Panc1 (cell line): Measurements from ENCODE around the gene EXOC3L1. TPM values are rescaled to one million over a fixed set of nuclear protein-coding genes. Genes with fewer than 3 reads are reported as not detected.

Experiments used
- ATAC-seq: fragments of 200-7000 bp; cut with Tn5 transposase; 2 replicates; pipeline ENCODE4 v1.9.1; 2020; ENCODE audit warnings: mild to moderate bottlenecking, moderate library complexity
- BruUV-seq: library from RNA; stranded (reverse); fragments of 400-500 nt; replicated peaks from 2 replicates; lab custom pipeline; 2021; lab: Mats Ljungman, UMichigan
- CTCF ChIA-PET: fragments of 300-600 bp; sonication (Branson Sonifier 250); formaldehyde crosslinking; loops from one replicate; lab custom pipeline; 2022; ENCODE audit warnings: antibody characterized with exemption; lab: Charles Lee
- POLR2A ChIA-PET: fragments of 300-600 bp; sonication (Branson Sonifier 250); formaldehyde crosslinking; loops from one replicate; lab custom pipeline; 2022; ENCODE audit warnings: antibody characterized with exemption; lab: Charles Lee
- DNase-seq: peaks from one replicate; pipeline ENCODE4 v3.0.0-alpha.2; 2010; ENCODE audit warnings: low read depth, low spot score
- H3K27ac ChIP-seq: 2 replicates; pipeline ENCODE4 v1.5.1; 2011; ENCODE audit warnings: mild to moderate bottlenecking, low read length, inconsistent platforms
- H3K27me3 ChIP-seq: fragments of 200-500 bp; sonication (Bioruptor generic); 2 replicates; pipeline ENCODE4 v1.6.0; 2014; ENCODE audit warnings: low read length, inconsistent platforms; ENCODE audit not compliant: control insufficient read depth, insufficient read depth
- H3K36me3 ChIP-seq: fragments of 200-500 bp; sonication (Bioruptor generic); 2 replicates; pipeline ENCODE4 v1.5.1; 2014; ENCODE audit warnings: inconsistent platforms, mild to moderate bottlenecking, low read length, moderate library complexity; ENCODE audit not compliant: control insufficient read depth, insufficient read depth
- H3K4me1 ChIP-seq: 2 replicates; pipeline ENCODE4 v1.5.1; 2011; ENCODE audit warnings: inconsistent platforms, mild to moderate bottlenecking, low read length, moderate library complexity; ENCODE audit not compliant: control insufficient read depth, insufficient read depth
- H3K4me3 ChIP-seq, 2 experiments: 2 replicates each; pipeline ENCODE4 v1.5.1; 2011 to 2012; ENCODE audit warnings: low read depth in 2 of 2, low read length in 2 of 2, mild to moderate bottlenecking in 2 of 2, inconsistent platforms in 1 of 2, moderate library complexity in 1 of 2
- H3K9me3 ChIP-seq: fragments of 200-500 bp; sonication (Bioruptor generic); 2 replicates; pipeline ENCODE4 v1.5.1; 2014; ENCODE audit warnings: low read depth, mild to moderate bottlenecking, inconsistent platforms, low read length, moderate library complexity; ENCODE audit not compliant: control insufficient read depth, insufficient read depth
- POLR2AphosphoS5 ChIP-seq: IDR thresholded peaks from 2 replicates; pipeline ENCODE4 v1.6.1; 2012; ENCODE audit warnings: mild to moderate bottlenecking, low read depth, low read length, moderate library complexity
- SIN3A ChIP-seq: IDR thresholded peaks from 2 replicates; pipeline ENCODE4 v1.6.1; 2012; ENCODE audit warnings: low read depth, mild to moderate bottlenecking, low read length, moderate library complexity, borderline replicate concordance; ENCODE audit not compliant: insufficient read depth
- TCF7L2 ChIP-seq: IDR thresholded peaks from 2 replicates; pipeline ENCODE4 v1.6.1; 2011; ENCODE audit warnings: mild to moderate bottlenecking, low read depth, low read length, inconsistent platforms
- in situ Hi-C: cut with HindIII; loops from 2 replicates; pipeline ENCODE4 v1.10.0; 2016; ENCODE audit warnings: low sequenced_read_pairs, low pct_unique_long_range_greater_than_20kb
- intact Hi-C: fragments of 100-400 bp; cut with micrococcal nuclease; formaldehyde crosslinking; loops from one replicate; pipeline ENCODE4 v1.10.0; 2022; ENCODE audit not compliant: unreplicated experiment
- total RNA-seq: library from RNA; stranded (reverse); gene quantifications from one replicate; pipeline ENCODE4 v1.2.1, GENCODE V29; 2021; ENCODE audit not compliant: unreplicated experiment
- TF ChIP-seq, protein P1 (sequence below), 2 experiments: IDR thresholded peaks; 2 replicates each; pipeline ENCODE4 v1.6.1; 2011 to 2012; ENCODE audit warnings: low read depth in 2 of 2, control low read depth in 1 of 2, low read length in 1 of 2, mild to moderate bottlenecking in 1 of 2, moderate library complexity in 1 of 2; ENCODE audit not compliant: insufficient read depth in 1 of 2
- TF ChIP-seq, protein P2 (sequence below): fragments of 450-650 bp; IDR thresholded peaks from 2 replicates; pipeline ENCODE4 v1.5.1; 2017; ENCODE audit warnings: mild to moderate bottlenecking

Gene EXOC3L1
- total RNA-seq, 1 experiment from 2014 or later = 0.41 TPM

DNA sequence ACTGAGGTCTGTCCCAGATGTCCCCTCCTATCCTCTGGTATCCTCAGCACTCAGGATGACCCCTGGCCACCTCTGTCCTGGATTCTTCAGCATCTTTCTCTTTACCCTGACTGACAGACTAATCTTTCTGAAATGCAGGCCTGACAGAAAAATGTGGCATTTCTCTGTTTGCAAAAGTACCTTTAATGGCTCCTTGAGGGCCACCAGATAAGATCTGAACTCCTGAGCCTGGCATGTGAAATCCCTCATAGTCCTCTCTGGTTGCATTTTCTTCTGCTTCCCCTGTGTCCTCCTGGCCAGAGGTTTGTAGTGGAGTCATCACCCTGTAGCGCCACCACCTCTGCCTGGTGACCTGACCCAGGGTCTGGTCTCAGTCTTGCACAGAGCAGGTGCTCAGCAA, 6.9 kb upstream of the EXOC3L1 start:
- no peak overlapping the region for H3K27ac ChIP-seq
- ChIA-PET CTCF (no interaction called here), POLR2A (no interaction called here)
- in situ Hi-C loops = no loop called here
- H3K27me3 ChIP-seq = no peaks in the 10 kb centered on the region
- intact Hi-C loops = no loop called here
- DNase-seq (no peak), ATAC-seq (no peak)
- peaks cover 19% of the 10 kb centered on the region for H3K4me1 ChIP-seq
- BruUV-seq = no TSS peak
- H3K36me3 ChIP-seq = peaks cover 17% of the 10 kb centered on the region
- no peak overlapping the region for H3K4me3 ChIP-seq
- no peaks in the 10 kb centered on the region for H3K9me3 ChIP-seq
- TF ChIP-seq, protein P1, sequence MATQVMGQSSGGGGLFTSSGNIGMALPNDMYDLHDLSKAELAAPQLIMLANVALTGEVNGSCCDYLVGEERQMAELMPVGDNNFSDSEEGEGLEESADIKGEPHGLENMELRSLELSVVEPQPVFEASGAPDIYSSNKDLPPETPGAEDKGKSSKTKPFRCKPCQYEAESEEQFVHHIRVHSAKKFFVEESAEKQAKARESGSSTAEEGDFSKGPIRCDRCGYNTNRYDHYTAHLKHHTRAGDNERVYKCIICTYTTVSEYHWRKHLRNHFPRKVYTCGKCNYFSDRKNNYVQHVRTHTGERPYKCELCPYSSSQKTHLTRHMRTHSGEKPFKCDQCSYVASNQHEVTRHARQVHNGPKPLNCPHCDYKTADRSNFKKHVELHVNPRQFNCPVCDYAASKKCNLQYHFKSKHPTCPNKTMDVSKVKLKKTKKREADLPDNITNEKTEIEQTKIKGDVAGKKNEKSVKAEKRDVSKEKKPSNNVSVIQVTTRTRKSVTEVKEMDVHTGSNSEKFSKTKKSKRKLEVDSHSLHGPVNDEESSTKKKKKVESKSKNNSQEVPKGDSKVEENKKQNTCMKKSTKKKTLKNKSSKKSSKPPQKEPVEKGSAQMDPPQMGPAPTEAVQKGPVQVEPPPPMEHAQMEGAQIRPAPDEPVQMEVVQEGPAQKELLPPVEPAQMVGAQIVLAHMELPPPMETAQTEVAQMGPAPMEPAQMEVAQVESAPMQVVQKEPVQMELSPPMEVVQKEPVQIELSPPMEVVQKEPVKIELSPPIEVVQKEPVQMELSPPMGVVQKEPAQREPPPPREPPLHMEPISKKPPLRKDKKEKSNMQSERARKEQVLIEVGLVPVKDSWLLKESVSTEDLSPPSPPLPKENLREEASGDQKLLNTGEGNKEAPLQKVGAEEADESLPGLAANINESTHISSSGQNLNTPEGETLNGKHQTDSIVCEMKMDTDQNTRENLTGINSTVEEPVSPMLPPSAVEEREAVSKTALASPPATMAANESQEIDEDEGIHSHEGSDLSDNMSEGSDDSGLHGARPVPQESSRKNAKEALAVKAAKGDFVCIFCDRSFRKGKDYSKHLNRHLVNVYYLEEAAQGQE (IDR thresholded peaks at IDR 0.05; ENCODE audit: insufficient read depth in 1 of 2, low read depth in 2 of 2, low read length in 1 of 2) = no peak
- TF ChIP-seq TCF7L2 = no peak
- TF ChIP-seq, protein P2, sequence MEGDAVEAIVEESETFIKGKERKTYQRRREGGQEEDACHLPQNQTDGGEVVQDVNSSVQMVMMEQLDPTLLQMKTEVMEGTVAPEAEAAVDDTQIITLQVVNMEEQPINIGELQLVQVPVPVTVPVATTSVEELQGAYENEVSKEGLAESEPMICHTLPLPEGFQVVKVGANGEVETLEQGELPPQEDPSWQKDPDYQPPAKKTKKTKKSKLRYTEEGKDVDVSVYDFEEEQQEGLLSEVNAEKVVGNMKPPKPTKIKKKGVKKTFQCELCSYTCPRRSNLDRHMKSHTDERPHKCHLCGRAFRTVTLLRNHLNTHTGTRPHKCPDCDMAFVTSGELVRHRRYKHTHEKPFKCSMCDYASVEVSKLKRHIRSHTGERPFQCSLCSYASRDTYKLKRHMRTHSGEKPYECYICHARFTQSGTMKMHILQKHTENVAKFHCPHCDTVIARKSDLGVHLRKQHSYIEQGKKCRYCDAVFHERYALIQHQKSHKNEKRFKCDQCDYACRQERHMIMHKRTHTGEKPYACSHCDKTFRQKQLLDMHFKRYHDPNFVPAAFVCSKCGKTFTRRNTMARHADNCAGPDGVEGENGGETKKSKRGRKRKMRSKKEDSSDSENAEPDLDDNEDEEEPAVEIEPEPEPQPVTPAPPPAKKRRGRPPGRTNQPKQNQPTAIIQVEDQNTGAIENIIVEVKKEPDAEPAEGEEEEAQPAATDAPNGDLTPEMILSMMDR = no peak
- no peak for TF ChIP-seq SIN3A
- no peak for TF ChIP-seq POLR2AphosphoS5

DNA sequence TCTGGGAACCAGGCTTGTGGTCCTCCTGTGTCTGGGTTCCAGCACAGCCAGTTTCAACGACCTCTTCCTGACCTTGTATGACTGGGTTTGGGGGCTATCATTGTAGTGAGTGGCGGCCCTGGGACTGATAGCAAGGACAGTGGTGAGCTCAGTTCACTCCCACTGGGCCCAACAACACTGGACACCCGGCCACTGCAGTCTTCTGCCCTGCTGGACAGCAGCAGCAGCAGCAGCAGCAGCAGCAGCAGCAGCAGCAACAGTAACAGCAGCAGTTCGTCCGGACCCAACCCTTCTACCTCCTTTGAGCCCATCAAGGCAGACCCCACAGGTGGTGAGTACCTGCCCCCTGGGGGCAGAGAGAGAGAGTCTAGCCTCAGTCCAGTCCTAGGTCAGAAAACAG, 5.7 kb upstream of the EXOC3L1 start:
- H3K27me3 ChIP-seq = no peaks in the 10 kb centered on the region
- H3K27ac ChIP-seq = no peak overlapping the region
- ATAC-seq (no peak), DNase-seq (no peak)
- H3K36me3 ChIP-seq = peaks cover 17% of the 10 kb centered on the region
- in situ Hi-C loops = no loop called here
- intact Hi-C loops = no loop called here
- no peak overlapping the region for H3K4me3 ChIP-seq
- TF ChIP-seq TCF7L2 = no peak
- TF ChIP-seq, protein P1 (IDR thresholded peaks at IDR 0.05; ENCODE audit: insufficient read depth in 1 of 2, low read depth in 2 of 2, low read length in 1 of 2) = no peak
- TF ChIP-seq POLR2AphosphoS5 = no peak
- TF ChIP-seq, protein P2 = no peak
- TF ChIP-seq SIN3A = no peak
- H3K9me3 ChIP-seq = no peaks in the 10 kb centered on the region
- POLR2A ChIA-PET = interaction anchor here (0.7 kb wide), 1 partner anchor 640 kb away, joined by 4 read pairs; no protein-coding TSS in a partner anchor
- CTCF ChIA-PET = no interaction called here
- H3K4me1 ChIP-seq = peaks cover 19% of the 10 kb centered on the region
- BruUV-seq = no TSS peak
